Endothelial cell (in vitro differentiated cells): ENCODE results near the gene DNHD1. TPM values are rescaled to one million over a fixed set of nuclear protein-coding genes. Genes with fewer than 3 reads are reported as not detected.
"Not testable (repeated sequence)": the region's sequence is repeated elsewhere in the genome, so short reads cannot be mapped to it uniquely, and the experiment has no call there.

Experiments used
- DNase-seq: peaks from one replicate; pipeline ENCODE4 v3.0.0; 2021; ENCODE audit warnings: low spot score
- H3K27ac Mint-ChIP-seq: one replicate; pipeline ENCODE4 v1.8.0; 2021; ENCODE audit warnings: mixed read lengths, inconsistent platforms; ENCODE audit not compliant: unreplicated experiment
- H3K27me3 Mint-ChIP-seq: one replicate; pipeline ENCODE4 v1.8.0; 2021; ENCODE audit warnings: mild to moderate bottlenecking, moderate library complexity, mixed read lengths, inconsistent platforms; ENCODE audit not compliant: unreplicated experiment
- H3K36me3 Mint-ChIP-seq: one replicate; pipeline ENCODE4 v1.8.0; 2021; ENCODE audit warnings: mild to moderate bottlenecking, low read depth, mixed read lengths, inconsistent platforms; ENCODE audit not compliant: unreplicated experiment
- H3K4me1 Mint-ChIP-seq: one replicate; pipeline ENCODE4 v1.8.0; 2021; ENCODE audit warnings: mild to moderate bottlenecking, mixed read lengths, inconsistent platforms; ENCODE audit not compliant: unreplicated experiment
- H3K4me3 Mint-ChIP-seq: one replicate; pipeline ENCODE4 v1.8.0; 2021; ENCODE audit warnings: mild to moderate bottlenecking, mixed read lengths, inconsistent platforms; ENCODE audit not compliant: unreplicated experiment
- H3K9me3 Mint-ChIP-seq: one replicate; pipeline ENCODE4 v1.8.0; 2021; ENCODE audit warnings: mixed read lengths, inconsistent platforms; ENCODE audit not compliant: unreplicated experiment
- total RNA-seq: library from RNA; stranded (reverse); fragmentation: NEBNext Ultra II Directional; extraction: Animal tissue kit (Norgen Biotek cat#: 25700); gene quantifications from one replicate; pipeline ENCODE4 v1.2.1, GENCODE V29; 2021; ENCODE audit not compliant: unreplicated experiment
- TF ChIP-seq, protein P1 (sequence below): fragments of 200-600 bp; sonication (generic); IDR thresholded peaks from one replicate; pipeline ENCODE4 v1.5.0; 2021; ENCODE audit warnings: antibody characterized with exemption; ENCODE audit not compliant: unreplicated experiment

The DNHD1 gene
- total RNA-seq, 1 donor from 2014 or later: 8.5 TPM

DNA sequence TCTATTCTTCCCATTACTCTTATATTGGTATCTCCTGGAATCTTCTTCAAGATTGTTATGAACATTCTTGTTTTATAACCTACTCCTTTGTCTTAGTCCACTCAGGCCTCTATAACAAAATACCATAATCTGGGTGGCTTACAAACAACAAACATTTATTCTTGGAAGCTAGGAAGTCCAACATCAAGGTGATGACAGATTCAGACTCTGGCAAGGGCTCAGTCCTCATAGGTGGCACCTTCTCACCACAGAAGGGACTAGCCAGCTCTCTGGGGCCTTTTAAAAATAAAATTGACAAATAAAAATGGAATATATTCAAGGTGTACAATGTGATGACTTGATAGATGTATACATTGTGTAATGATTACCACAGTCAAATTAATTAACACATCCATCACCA, 19.8 kb downstream of the DNHD1 start:
- Mint-ChIP-seq H3K27ac (no peak overlapping the region), H3K9me3 (no peaks in the 10 kb centered on the region), H3K27me3 (no peaks in the 10 kb centered on the region), H3K4me1 (no peaks in the 10 kb centered on the region), H3K4me3 (no peak overlapping the region), H3K36me3 (peaks cover 19% of the 10 kb centered on the region)
- no peak for DNase-seq
- TF ChIP-seq, protein P1, sequence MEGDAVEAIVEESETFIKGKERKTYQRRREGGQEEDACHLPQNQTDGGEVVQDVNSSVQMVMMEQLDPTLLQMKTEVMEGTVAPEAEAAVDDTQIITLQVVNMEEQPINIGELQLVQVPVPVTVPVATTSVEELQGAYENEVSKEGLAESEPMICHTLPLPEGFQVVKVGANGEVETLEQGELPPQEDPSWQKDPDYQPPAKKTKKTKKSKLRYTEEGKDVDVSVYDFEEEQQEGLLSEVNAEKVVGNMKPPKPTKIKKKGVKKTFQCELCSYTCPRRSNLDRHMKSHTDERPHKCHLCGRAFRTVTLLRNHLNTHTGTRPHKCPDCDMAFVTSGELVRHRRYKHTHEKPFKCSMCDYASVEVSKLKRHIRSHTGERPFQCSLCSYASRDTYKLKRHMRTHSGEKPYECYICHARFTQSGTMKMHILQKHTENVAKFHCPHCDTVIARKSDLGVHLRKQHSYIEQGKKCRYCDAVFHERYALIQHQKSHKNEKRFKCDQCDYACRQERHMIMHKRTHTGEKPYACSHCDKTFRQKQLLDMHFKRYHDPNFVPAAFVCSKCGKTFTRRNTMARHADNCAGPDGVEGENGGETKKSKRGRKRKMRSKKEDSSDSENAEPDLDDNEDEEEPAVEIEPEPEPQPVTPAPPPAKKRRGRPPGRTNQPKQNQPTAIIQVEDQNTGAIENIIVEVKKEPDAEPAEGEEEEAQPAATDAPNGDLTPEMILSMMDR: no peak

DNA sequence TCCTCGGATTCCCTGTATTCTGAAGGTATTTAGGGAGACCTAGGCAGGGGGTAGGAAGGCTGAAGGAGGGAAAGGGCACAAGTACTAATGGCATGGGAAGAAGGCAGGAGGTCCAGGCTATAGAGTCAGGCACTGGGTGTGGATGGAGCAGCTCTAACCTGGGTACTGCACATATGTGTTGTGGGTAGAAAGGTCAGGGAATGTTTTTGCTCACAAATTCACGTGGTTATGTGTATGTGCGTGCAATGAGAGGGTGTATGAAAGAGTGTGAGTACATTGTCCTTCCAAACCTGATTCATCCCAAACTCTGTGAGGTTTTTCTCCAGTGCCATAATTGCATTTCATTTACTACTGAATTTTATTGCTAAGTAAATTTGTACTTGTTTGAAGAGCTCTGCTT, 23.2 kb downstream of the DNHD1 start:
- H3K4me1 Mint-ChIP-seq: no peaks in the 10 kb centered on the region
- no peak overlapping the region for H3K4me3 Mint-ChIP-seq
- H3K36me3 Mint-ChIP-seq: peaks cover 4% of the 10 kb centered on the region
- no peak overlapping the region for H3K27ac Mint-ChIP-seq
- H3K27me3 Mint-ChIP-seq: no peaks in the 10 kb centered on the region
- TF ChIP-seq, protein P1: no peak
- no peak for DNase-seq
- no peaks in the 10 kb centered on the region for H3K9me3 Mint-ChIP-seq

DNA sequence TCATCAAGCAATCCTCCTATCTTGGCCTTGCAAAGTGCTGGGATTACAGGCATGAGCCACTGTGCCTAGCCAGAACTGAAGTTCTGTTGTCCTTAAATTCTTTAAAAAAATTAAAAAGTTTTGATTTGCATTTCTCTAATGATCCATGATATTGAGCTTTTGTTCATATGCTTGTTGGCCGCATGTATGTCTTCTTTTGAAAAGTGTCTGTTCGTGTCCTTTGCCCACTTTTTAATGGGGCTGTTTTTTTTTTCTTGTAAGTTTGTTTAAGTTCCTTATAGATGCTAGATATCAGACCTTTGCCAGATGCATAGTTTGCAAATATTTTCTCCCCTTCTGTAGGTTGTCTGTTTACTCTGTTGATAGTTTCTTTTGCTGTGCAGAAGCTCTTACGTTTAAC, 24.9 kb downstream of the DNHD1 start:
- H3K27me3 Mint-ChIP-seq, H3K4me1 Mint-ChIP-seq, H3K36me3 Mint-ChIP-seq, H3K9me3 Mint-ChIP-seq, DNase-seq, H3K4me3 Mint-ChIP-seq, H3K27ac Mint-ChIP-seq: not testable (repeated sequence)

DNA sequence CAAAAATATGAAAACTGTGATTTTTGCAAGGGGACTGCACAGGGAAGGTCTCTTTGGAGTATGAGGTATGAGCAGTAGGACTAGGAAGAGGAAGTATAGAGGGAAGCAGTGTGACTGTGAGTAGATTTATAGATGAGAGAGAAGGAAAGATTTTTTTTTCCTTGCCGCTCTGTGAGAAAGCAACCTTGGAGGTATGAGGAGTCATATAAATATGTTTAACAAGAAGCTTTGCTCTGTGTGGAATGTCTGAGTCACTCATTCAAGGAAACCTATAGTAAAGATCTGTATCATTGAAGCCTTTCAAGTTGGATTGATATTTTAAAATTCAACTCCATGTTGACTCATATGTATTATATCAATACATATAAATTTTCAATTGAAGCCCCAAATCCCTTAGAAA, 26.2 kb downstream of the DNHD1 start:
- no peak for DNase-seq
- H3K27ac Mint-ChIP-seq: no peak overlapping the region
- TF ChIP-seq, protein P1: no peak
- no peaks in the 10 kb centered on the region for H3K4me1 Mint-ChIP-seq
- no peaks in the 10 kb centered on the region for H3K27me3 Mint-ChIP-seq
- no peak overlapping the region for H3K4me3 Mint-ChIP-seq
- H3K9me3 Mint-ChIP-seq: no peaks in the 10 kb centered on the region
- H3K36me3 Mint-ChIP-seq: no peaks in the 10 kb centered on the region

DNA sequence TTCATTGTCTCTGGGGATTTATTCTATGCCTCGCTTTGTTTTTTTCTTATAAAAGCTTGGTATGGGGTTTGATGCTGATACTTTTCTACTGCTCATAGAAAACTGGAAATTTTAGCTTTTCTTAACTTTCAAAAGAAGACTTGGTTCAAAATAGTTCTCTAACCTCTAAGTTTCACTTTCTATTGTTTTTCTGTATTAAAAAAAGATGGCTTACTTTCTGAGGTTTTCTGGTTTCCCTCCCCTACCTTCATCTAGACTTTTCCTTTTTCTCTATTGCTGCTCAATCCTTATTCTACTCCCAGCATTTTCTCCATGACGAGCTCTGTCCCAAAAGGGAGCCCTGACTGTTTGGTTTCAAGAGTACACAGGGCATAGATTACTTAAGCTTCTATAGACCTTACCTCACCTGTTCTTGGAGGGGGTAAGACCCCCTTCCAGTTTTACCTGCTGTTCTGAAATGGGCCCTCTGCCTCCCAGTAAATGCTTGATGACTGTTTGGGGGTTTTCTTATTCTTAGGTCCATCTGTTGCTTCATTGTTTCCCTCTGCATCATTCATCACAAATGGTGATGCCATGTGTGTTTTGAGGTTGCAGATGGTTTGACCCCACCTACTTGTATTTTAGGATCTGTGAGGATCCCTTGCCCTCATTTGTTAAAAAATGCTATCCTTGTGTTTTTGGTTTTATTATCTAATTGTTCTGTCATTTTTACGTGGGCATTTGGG, 29.5 kb downstream of the DNHD1 start:
- H3K4me3 Mint-ChIP-seq: no peak overlapping the region
- peaks cover 8% of the 10 kb centered on the region for H3K4me1 Mint-ChIP-seq
- no peaks in the 10 kb centered on the region for H3K9me3 Mint-ChIP-seq
- DNase-seq: no peak
- no peak overlapping the region for H3K27ac Mint-ChIP-seq
- H3K36me3 Mint-ChIP-seq: no peaks in the 10 kb centered on the region
- TF ChIP-seq, protein P1: no peak
- H3K27me3 Mint-ChIP-seq: no peaks in the 10 kb centered on the region
